ENCODE results near the gene TBXAS1.

DNA sequence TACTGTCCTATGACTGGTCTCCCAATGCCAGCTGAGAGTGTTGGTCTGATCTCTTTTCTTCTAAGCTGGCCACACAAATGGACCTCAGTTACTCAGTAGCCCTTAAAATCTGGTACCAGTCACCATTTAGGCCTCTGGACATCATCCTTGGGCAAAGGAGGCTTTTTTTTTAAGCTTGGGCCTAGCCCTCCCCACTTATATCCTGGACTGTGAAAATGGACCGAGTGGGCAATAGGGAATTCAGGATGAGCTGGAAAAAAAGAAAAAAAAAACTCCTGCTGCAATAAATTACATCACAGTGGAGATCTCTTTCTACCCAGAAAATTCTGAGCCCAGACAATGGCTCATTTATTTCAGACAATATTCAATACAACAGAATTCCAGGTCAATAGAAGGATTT is 165.3 kb downstream of the TBXAS1 start:
- TF ChIP-seq, protein P1, sequence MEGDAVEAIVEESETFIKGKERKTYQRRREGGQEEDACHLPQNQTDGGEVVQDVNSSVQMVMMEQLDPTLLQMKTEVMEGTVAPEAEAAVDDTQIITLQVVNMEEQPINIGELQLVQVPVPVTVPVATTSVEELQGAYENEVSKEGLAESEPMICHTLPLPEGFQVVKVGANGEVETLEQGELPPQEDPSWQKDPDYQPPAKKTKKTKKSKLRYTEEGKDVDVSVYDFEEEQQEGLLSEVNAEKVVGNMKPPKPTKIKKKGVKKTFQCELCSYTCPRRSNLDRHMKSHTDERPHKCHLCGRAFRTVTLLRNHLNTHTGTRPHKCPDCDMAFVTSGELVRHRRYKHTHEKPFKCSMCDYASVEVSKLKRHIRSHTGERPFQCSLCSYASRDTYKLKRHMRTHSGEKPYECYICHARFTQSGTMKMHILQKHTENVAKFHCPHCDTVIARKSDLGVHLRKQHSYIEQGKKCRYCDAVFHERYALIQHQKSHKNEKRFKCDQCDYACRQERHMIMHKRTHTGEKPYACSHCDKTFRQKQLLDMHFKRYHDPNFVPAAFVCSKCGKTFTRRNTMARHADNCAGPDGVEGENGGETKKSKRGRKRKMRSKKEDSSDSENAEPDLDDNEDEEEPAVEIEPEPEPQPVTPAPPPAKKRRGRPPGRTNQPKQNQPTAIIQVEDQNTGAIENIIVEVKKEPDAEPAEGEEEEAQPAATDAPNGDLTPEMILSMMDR (IDR thresholded peaks at IDR 0.05): no peak
- no peak for TF ChIP-seq MAZ (IDR thresholded peaks at IDR 0.05; ENCODE audit: borderline replicate concordance, low read depth, low read length)
- TF ChIP-seq EP300 (IDR thresholded peaks at IDR 0.05): no peak
